Measurements from ENCODE around the gene SH3RF1. TPM values are rescaled to one million over a fixed set of nuclear protein-coding genes. Genes with fewer than 3 reads are reported as not detected.

The SH3RF1 gene
- total RNA-seq, 1 experiment from 2014 or later = 16.6 TPM

DNA sequence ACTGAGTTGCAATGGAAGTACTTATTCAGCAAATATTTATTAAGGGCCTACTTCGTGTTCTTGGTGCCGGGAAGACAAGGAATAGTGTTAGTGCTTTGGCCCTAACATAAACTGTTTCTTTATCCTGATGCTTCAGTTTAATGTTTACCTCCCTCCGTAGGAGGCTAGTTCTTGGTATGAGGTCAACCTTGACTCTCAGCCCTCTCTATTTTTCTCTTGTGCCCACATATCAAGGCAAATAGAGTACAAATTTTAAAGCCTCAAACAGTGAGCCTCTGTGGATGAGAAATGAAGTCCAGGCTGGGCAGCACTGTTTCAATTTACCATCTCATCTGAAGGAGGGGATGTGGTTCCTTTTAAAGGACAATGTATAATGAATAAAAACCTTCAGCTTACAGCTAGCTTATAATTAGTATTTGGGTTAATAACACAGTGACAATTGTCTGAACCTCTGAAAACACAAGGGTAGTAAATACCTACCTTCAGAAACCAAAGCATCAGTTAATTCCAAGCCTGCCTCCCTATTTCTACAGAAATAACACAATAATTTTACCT, 68.5 kb downstream of the SH3RF1 start (continued):
- TF ChIP-seq, protein P1, sequence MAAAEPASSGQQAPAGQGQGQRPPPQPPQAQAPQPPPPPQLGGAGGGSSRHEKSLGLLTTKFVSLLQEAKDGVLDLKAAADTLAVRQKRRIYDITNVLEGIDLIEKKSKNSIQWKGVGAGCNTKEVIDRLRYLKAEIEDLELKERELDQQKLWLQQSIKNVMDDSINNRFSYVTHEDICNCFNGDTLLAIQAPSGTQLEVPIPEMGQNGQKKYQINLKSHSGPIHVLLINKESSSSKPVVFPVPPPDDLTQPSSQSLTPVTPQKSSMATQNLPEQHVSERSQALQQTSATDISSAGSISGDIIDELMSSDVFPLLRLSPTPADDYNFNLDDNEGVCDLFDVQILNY (CRISPR knock-in tag; IDR thresholded peaks at IDR 0.05) = no peak
- TF ChIP-seq NR2C2 (CRISPR knock-in tag; IDR thresholded peaks at IDR 0.05) (no peak), FOXK1 (CRISPR knock-in tag; IDR thresholded peaks at IDR 0.05) (no peak), ZNF423 (CRISPR knock-in tag; IDR thresholded peaks at IDR 0.05) (no peak), NFYB (CRISPR knock-in tag; conservative IDR thresholded peaks at IDR 0.05; ENCODE audit: low read depth) (no peak), ESRRA (CRISPR knock-in tag; IDR thresholded peaks at IDR 0.05; ENCODE audit: borderline replicate concordance) (no peak), ZNF121 (CRISPR knock-in tag; IDR thresholded peaks at IDR 0.05) (no peak)
- TF ChIP-seq, protein P2, sequence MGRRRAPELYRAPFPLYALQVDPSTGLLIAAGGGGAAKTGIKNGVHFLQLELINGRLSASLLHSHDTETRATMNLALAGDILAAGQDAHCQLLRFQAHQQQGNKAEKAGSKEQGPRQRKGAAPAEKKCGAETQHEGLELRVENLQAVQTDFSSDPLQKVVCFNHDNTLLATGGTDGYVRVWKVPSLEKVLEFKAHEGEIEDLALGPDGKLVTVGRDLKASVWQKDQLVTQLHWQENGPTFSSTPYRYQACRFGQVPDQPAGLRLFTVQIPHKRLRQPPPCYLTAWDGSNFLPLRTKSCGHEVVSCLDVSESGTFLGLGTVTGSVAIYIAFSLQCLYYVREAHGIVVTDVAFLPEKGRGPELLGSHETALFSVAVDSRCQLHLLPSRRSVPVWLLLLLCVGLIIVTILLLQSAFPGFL (CRISPR knock-in tag; IDR thresholded peaks at IDR 0.05; ENCODE audit: borderline replicate concordance) = no peak
- TF ChIP-seq, protein P3, sequence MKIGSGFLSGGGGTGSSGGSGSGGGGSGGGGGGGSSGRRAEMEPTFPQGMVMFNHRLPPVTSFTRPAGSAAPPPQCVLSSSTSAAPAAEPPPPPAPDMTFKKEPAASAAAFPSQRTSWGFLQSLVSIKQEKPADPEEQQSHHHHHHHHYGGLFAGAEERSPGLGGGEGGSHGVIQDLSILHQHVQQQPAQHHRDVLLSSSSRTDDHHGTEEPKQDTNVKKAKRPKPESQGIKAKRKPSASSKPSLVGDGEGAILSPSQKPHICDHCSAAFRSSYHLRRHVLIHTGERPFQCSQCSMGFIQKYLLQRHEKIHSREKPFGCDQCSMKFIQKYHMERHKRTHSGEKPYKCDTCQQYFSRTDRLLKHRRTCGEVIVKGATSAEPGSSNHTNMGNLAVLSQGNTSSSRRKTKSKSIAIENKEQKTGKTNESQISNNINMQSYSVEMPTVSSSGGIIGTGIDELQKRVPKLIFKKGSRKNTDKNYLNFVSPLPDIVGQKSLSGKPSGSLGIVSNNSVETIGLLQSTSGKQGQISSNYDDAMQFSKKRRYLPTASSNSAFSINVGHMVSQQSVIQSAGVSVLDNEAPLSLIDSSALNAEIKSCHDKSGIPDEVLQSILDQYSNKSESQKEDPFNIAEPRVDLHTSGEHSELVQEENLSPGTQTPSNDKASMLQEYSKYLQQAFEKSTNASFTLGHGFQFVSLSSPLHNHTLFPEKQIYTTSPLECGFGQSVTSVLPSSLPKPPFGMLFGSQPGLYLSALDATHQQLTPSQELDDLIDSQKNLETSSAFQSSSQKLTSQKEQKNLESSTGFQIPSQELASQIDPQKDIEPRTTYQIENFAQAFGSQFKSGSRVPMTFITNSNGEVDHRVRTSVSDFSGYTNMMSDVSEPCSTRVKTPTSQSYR (CRISPR knock-in tag; IDR thresholded peaks at IDR 0.05) = no peak

DNA sequence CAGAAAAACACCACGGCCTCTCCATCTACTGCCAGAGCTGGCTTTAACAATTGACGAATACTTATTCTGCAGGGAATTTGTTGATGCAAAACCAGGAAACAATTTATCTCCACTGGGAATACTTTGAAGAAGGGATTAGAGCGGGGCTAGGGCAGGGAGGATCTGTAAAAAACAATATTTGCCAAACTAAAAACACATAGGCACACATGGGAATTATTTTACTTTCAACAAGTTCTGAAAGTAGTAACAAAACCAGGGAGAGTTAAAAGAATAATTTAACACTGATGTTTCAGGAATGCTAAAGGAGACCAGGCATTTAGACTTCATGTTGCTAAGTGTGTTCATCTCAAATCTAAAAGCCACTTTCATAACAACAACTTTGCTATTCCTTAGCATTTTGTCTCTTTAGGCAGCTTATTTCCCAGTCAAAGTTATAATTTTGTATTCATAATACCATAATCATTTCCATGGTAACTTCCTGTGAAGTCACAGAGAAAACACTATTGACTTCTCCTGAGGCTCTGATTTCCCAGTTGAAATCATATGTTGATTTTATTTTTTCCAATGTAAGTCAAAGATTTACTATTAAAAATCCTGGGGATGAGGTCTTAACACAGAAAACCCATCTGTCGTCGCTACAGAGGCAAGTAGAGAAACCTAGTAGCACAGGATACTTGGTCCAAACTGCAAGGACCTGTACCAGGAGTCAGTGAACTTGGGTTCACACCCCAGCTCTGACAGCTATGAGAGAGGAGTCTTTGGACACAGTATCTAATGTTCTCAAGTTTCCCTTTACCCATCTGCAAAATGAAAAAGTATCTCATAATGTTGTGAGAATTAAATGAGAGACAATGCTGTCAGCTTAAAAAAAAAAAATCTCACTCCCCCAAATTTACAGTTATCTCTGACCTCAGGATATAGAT, 69.3 kb downstream of the SH3RF1 start:
- Mint-ChIP-seq H3K36me3 (no peaks in the 10 kb centered on the region), H3K4me3 (no peak overlapping the region), H3K9me3 (no peaks in the 10 kb centered on the region), H3K27ac (no peak overlapping the region), H3K27me3 (ENCODE audit: low read depth) (no peaks in the 10 kb centered on the region), H3K4me1 (peaks cover 15% of the 10 kb centered on the region)
- no peak for DNase-seq (ENCODE audit: low spot score)
- no peak for ATAC-seq
- ChIA-PET POLR2A (no interaction called here), CTCF (interaction anchor here (1.5 kb wide), 1 partner anchor 111 kb away, joined by 6 read pairs; no protein-coding TSS in a partner anchor)
- no peak for TF ChIP-seq ZBTB21 (CRISPR knock-in tag; IDR thresholded peaks at IDR 0.05; ENCODE audit: borderline replicate concordance)
- TF ChIP-seq, protein P4, sequence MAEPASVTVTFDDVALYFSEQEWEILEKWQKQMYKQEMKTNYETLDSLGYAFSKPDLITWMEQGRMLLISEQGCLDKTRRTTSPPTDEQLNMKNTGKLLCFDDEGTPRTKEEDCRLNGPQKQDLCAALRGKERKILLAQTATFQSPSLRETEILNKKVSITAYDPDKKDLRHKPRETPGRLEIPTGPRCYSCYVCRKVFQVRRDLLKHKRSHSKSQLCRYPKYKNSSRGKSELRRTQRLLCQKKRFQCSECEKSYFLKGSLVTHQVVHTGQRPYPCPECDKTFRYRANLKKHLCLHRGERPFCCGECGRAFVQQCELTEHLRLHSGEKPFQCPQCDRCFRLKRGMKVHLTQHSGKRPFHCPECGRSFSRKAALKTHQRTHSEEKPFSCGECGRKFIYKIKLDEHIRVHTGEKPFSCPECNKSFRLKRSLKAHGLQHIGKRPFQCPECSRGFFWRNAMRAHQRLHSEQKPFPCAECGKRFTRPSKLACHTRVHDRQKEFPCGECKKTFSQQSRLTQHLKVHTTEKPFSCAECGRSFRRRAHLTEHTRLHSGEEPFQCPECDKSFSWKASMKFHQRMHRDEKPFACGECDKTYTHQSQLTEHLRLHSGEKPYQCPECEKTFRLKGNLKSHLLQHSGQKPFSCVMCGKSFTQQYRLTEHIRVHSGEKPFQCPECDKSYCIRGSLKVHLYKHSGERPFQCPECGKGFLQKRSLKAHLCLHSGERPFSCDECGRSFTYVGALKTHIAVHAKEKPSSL (CRISPR knock-in tag; conservative IDR thresholded peaks at IDR 0.05) = no peak
- TF ChIP-seq, protein P5, sequence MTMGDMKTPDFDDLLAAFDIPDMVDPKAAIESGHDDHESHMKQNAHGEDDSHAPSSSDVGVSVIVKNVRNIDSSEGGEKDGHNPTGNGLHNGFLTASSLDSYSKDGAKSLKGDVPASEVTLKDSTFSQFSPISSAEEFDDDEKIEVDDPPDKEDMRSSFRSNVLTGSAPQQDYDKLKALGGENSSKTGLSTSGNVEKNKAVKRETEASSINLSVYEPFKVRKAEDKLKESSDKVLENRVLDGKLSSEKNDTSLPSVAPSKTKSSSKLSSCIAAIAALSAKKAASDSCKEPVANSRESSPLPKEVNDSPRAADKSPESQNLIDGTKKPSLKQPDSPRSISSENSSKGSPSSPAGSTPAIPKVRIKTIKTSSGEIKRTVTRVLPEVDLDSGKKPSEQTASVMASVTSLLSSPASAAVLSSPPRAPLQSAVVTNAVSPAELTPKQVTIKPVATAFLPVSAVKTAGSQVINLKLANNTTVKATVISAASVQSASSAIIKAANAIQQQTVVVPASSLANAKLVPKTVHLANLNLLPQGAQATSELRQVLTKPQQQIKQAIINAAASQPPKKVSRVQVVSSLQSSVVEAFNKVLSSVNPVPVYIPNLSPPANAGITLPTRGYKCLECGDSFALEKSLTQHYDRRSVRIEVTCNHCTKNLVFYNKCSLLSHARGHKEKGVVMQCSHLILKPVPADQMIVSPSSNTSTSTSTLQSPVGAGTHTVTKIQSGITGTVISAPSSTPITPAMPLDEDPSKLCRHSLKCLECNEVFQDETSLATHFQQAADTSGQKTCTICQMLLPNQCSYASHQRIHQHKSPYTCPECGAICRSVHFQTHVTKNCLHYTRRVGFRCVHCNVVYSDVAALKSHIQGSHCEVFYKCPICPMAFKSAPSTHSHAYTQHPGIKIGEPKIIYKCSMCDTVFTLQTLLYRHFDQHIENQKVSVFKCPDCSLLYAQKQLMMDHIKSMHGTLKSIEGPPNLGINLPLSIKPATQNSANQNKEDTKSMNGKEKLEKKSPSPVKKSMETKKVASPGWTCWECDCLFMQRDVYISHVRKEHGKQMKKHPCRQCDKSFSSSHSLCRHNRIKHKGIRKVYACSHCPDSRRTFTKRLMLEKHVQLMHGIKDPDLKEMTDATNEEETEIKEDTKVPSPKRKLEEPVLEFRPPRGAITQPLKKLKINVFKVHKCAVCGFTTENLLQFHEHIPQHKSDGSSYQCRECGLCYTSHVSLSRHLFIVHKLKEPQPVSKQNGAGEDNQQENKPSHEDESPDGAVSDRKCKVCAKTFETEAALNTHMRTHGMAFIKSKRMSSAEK (CRISPR knock-in tag; IDR thresholded peaks at IDR 0.05; ENCODE audit: borderline replicate concordance) = no peak
- TF ChIP-seq, protein P6, sequence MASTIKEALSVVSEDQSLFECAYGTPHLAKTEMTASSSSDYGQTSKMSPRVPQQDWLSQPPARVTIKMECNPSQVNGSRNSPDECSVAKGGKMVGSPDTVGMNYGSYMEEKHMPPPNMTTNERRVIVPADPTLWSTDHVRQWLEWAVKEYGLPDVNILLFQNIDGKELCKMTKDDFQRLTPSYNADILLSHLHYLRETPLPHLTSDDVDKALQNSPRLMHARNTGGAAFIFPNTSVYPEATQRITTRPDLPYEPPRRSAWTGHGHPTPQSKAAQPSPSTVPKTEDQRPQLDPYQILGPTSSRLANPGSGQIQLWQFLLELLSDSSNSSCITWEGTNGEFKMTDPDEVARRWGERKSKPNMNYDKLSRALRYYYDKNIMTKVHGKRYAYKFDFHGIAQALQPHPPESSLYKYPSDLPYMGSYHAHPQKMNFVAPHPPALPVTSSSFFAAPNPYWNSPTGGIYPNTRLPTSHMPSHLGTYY (CRISPR knock-in tag; IDR thresholded peaks at IDR 0.05) = no peak
- TF ChIP-seq, protein P7, sequence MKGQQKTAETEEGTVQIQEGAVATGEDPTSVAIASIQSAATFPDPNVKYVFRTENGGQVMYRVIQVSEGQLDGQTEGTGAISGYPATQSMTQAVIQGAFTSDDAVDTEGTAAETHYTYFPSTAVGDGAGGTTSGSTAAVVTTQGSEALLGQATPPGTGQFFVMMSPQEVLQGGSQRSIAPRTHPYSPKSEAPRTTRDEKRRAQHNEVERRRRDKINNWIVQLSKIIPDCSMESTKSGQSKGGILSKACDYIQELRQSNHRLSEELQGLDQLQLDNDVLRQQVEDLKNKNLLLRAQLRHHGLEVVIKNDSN (CRISPR knock-in tag; IDR thresholded peaks at IDR 0.05) = no peak
- TF ChIP-seq, protein P8, sequence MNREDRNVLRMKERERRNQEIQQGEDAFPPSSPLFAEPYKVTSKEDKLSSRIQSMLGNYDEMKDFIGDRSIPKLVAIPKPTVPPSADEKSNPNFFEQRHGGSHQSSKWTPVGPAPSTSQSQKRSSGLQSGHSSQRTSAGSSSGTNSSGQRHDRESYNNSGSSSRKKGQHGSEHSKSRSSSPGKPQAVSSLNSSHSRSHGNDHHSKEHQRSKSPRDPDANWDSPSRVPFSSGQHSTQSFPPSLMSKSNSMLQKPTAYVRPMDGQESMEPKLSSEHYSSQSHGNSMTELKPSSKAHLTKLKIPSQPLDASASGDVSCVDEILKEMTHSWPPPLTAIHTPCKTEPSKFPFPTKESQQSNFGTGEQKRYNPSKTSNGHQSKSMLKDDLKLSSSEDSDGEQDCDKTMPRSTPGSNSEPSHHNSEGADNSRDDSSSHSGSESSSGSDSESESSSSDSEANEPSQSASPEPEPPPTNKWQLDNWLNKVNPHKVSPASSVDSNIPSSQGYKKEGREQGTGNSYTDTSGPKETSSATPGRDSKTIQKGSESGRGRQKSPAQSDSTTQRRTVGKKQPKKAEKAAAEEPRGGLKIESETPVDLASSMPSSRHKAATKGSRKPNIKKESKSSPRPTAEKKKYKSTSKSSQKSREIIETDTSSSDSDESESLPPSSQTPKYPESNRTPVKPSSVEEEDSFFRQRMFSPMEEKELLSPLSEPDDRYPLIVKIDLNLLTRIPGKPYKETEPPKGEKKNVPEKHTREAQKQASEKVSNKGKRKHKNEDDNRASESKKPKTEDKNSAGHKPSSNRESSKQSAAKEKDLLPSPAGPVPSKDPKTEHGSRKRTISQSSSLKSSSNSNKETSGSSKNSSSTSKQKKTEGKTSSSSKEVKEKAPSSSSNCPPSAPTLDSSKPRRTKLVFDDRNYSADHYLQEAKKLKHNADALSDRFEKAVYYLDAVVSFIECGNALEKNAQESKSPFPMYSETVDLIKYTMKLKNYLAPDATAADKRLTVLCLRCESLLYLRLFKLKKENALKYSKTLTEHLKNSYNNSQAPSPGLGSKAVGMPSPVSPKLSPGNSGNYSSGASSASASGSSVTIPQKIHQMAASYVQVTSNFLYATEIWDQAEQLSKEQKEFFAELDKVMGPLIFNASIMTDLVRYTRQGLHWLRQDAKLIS (CRISPR knock-in tag; IDR thresholded peaks at IDR 0.05; ENCODE audit: borderline replicate concordance) = no peak
- TF ChIP-seq ETV6 (CRISPR knock-in tag; IDR thresholded peaks at IDR 0.05) = no peak
